Heart left ventricle (tissue), 16 donors: Measurements from ENCODE around the gene GLG1. TPM values are rescaled to one million over a fixed set of nuclear protein-coding genes. Genes with fewer than 3 reads are reported as not detected.

Experiments
- ATAC-seq, 4 donors: fragments of 200-7000 bp; cut with Tn5 transposase; one replicate each; pipeline ENCODE4 v1.9.1; 2020 to 2022; ENCODE audit warnings: moderate library complexity in 4 of 4, mild to moderate bottlenecking in 3 of 4, moderate number of reproducible peaks in 1 of 4
- DNase-seq, 5 donors: peaks; one replicate each; pipeline ENCODE4 v3.0.0-alpha.2; 2020
- H3K27ac ChIP-seq, 12 donors: fragments of 200-600 bp; sonication (generic) in 4 of 12; one replicate each; pipeline versions ENCODE4 v1.5.0 to v1.8.0; 2016 to 2022; ENCODE audit warnings: mild to moderate bottlenecking in 2 of 12
- H3K27me3 ChIP-seq, 9 donors: fragments of 200-600 bp; sonication (generic) in 2 of 9; one replicate each; pipeline versions ENCODE4 v1.5.1 to v1.8.0; 2016 to 2022; ENCODE audit warnings: mild to moderate bottlenecking in 3 of 9
- H3K36me3 ChIP-seq, 9 donors: fragments of 200-600 bp; sonication (generic) in 2 of 9; one replicate each; pipeline versions ENCODE4 v1.5.0 to v1.8.0; 2018 to 2022; ENCODE audit warnings: mild to moderate bottlenecking in 2 of 9
- H3K4me1 ChIP-seq, 12 donors: fragments of 200-600 bp; sonication (generic) in 4 of 12; one replicate each; pipeline versions ENCODE4 v1.5.0 to v1.8.0; 2016 to 2022; ENCODE audit warnings: mild to moderate bottlenecking in 3 of 12
- H3K4me3 ChIP-seq, 12 donors: fragments of 200-600 bp; sonication (generic) in 4 of 12; one replicate each; pipeline versions ENCODE4 v1.5.0 to v1.8.0; 2017 to 2022; ENCODE audit warnings: mild to moderate bottlenecking in 9 of 12, moderate library complexity in 4 of 12
- H3K9me3 ChIP-seq, 12 donors: fragments of 200-600 bp; sonication (generic) in 4 of 12; one replicate each; pipeline versions ENCODE4 v1.5.0 to v1.8.0; 2016 to 2022; ENCODE audit warnings: mild to moderate bottlenecking in 1 of 12
- CTCF ChIP-seq, 12 donors: fragments of 200-600 bp; sonication (generic) in 4 of 12; IDR thresholded peaks; one replicate each; pipeline versions ENCODE4 v1.5.0 to v1.8.0; 2018 to 2022; ENCODE audit warnings: antibody characterized with exemption in 12 of 12, mild to moderate bottlenecking in 5 of 12
- POLR2A ChIP-seq, 2 donors: fragments of 450-650 bp; IDR thresholded peaks; one replicate each; pipeline ENCODE4 v1.6.1; 2017; ENCODE audit warnings: antibody characterized with exemption in 2 of 2, mild to moderate bottlenecking in 2 of 2, moderate library complexity in 2 of 2
- WGBS, 4 donors: extraction: QIAGEN DNeasy Blood & Tissue Kit in 2 of 4; methylation state at CpG; one replicate each; pipeline versions ENCODE4 v1.1.5 to v1.1.7; 2013 to 2018; 5-methylcytosine and 5-hydroxymethylcytosine counted together
- intact Hi-C, 10 donors: fragments of 100-400 bp; cut with DNase I; formaldehyde crosslinking; loops; one replicate each; pipeline versions ENCODE4 v1.11.1 to v1.14.2; 2022
- polyA plus RNA-seq, 2 donors: library from polyadenylated mRNA; stranded (reverse); fragments of 200-250 nt; gene quantifications; one replicate each; pipeline ENCODE4 v1.2.3, GENCODE V29; 2013
- total RNA-seq, 9 donors: library from RNA; depleted of rRNA in 2 of 9; stranded (reverse); fragments of >200 nt in 2 of 9; fragmentation: NEBNext Ultra II Directional in 3 of 9; extraction: Animal tissue kit (Norgen Biotek cat#: 25700) in 3 of 9; gene quantifications; one replicate each; pipeline versions ENCODE4 v1.1.0 to v1.2.4, GENCODE V29; 2016 to 2023
- donor health status: ischemic (EF 13 %, LVEDD 7.1; RV severe dilation, severe dysfunction).
- donor health status: healthy with polysubstance abuse.
- donor health status: DM: no; HTN: yes; CAD: no.
- donor health status: DM: no; HTN: no; CAD: no.
- donor health status: ischemic (EF 25% LVEDD 6.9; RV normal size, moderate dysfunction).
- donor health status: ischemic (EF 25% LVEDD 5.7; RV mildly dilated, moderate dysfunction).
- donor health status: healthy.
- donor health status: DM: yes; HTN: yes; CAD: no.
- donor health status: ischemic (EF 35%, LVEDD 5.7; RV mildly dilated, moderate dysfunction).
- donor health status: nonischemic (EF 11% LVEDD 7.7; RV severe dilation, severe dysfunction).
- donor health status: DM: yes; HTN: yes; CAD: no.
- donor health status: PGD.
- donor health status: ischemic (EF 29% LVEDD 5.4; RV normal size, mild dysfunction).
- donor health status: nonischemic (EF 23%, LVEDD 6.1; RV moderate dilation, normal function).

The GLG1 gene
- total and polyA plus RNA-seq, 11 donors = 26.5 to 138 (median 102) TPM

GRCh38 chr16:74462361-74462760, 144.6 kb downstream of the GLG1 start:
- no peak for ATAC-seq

GRCh38 chr16:74461826-74462225, 145.1 kb downstream of the GLG1 start:
- no peak for DNase-seq
- WGBS, 4 donors = 92 to 93% (median 93%) methylated on average over 9 of the region's 9 CpGs
- Histone ChIP-seq H3K27ac (peak overlapping the region in 1 of 12 donors; percentile 51), H3K36me3 (peaks cover 0 to 100% (median 97%) of the 10 kb centered on the region in 9 donors), H3K9me3 (no peaks in the 10 kb centered on the region), H3K4me3 (no peak overlapping the region), H3K4me1 (peaks cover 0 to 13% (median 0%) of the 10 kb centered on the region in 12 donors), H3K27me3 (no peaks in the 10 kb centered on the region)
- intact Hi-C loops = loop anchor here in 1 of 10 donors (10.0 kb wide), 1 partner anchor 163 kb away; no protein-coding TSS in a partner anchor
- no peak for ATAC-seq
- TF ChIP-seq POLR2A (IDR thresholded peaks at IDR 0.05) = no peak
- TF ChIP-seq CTCF (IDR thresholded peaks at IDR 0.05) = no peak

More at GRCh38 chr16:74462361-74462760, 144.6 kb downstream of the GLG1 start:
- H3K27ac ChIP-seq = peak overlapping the region in 1 of 12 donors; percentile 51
- H3K36me3 ChIP-seq = peaks cover 0 to 100% (median 97%) of the 10 kb centered on the region in 9 donors
- no peaks in the 10 kb centered on the region for H3K27me3 ChIP-seq
- no peaks in the 10 kb centered on the region for H3K9me3 ChIP-seq
- TF ChIP-seq CTCF (IDR thresholded peaks at IDR 0.05) (no peak), POLR2A (IDR thresholded peaks at IDR 0.05) (no peak)
- no peak for DNase-seq
- H3K4me1 ChIP-seq = peaks cover 0 to 13% (median 0%) of the 10 kb centered on the region in 12 donors
- H3K4me3 ChIP-seq = no peak overlapping the region
- 94 to 96% (median 95%) methylated on average over 4 of the region's 4 CpGs for WGBS, 4 donors
- intact Hi-C loops = loop anchor here in 1 of 10 donors (10.0 kb wide), 1 partner anchor 162 kb away; no protein-coding TSS in a partner anchor

- Histone ChIP-seq H3K4me3 (no peak overlapping the region), H3K4me1 (peaks cover 0 to 3% (median 0%) of the 10 kb centered on the region in 12 donors), H3K36me3 (peaks cover 0 to 100% (median 98%) of the 10 kb centered on the region in 9 donors), H3K9me3 (no peaks in the 10 kb centered on the region), H3K27me3 (no peaks in the 10 kb centered on the region), H3K27ac (no peak overlapping the region)
- ATAC-seq = peak in 1 of 4 donors; percentile 24
- DNase-seq = no peak
- intact Hi-C loops = loop anchor here in 1 of 10 donors (10.0 kb wide), 1 partner anchor 164 kb away; no protein-coding TSS in a partner anchor
- 89 to 93% (median 90%) methylated on average over 7 of the region's 7 CpGs for WGBS, 4 donors
- no peak for TF ChIP-seq POLR2A (IDR thresholded peaks at IDR 0.05)
- no peak for TF ChIP-seq CTCF (IDR thresholded peaks at IDR 0.05)
Observed at GRCh38 chr16:74460542-74460941, 146.4 kb downstream of the GLG1 start.

GRCh38 chr16:74456290-74456625, 150.7 kb downstream of the GLG1 start:
- no peak overlapping the region for H3K4me3 ChIP-seq
- ATAC-seq = no peak
- peaks cover 0 to 6% (median 0%) of the 10 kb centered on the region in 12 donors for H3K4me1 ChIP-seq
- no peaks in the 10 kb centered on the region for H3K9me3 ChIP-seq
- intact Hi-C loops = no loop called here
- no peak overlapping the region for H3K27ac ChIP-seq
- DNase-seq = no peak
- H3K36me3 ChIP-seq = peaks cover 2 to 100% (median 94%) of the 10 kb centered on the region in 9 donors
- 95 to 98% (median 97%) methylated on average over 16 of the region's 16 CpGs for WGBS, 4 donors
- no peaks in the 10 kb centered on the region for H3K27me3 ChIP-seq
- TF ChIP-seq POLR2A (IDR thresholded peaks at IDR 0.05) (no peak), CTCF (IDR thresholded peaks at IDR 0.05) (no peak)
